HCT116 (cell line): ENCODE results near the gene SUFU. TPM values are rescaled to one million over a fixed set of nuclear protein-coding genes. Genes with fewer than 3 reads are reported as not detected.

Experiments used
- ATAC-seq: fragments of 200-7000 bp; cut with Tn5 transposase; 2 replicates; pipeline ENCODE4 v1.9.1; 2020; ENCODE audit warnings: mild to moderate bottlenecking, moderate library complexity
- BruUV-seq: library from RNA; stranded (reverse); fragments of 400-500 nt; replicated peaks from 2 replicates; lab custom pipeline; 2021; lab: Mats Ljungman, UMichigan
- CTCF ChIA-PET: fragments of 300-600 bp; sonication (Branson Sonifier 250); formaldehyde crosslinking; loops from one replicate; lab custom pipeline; 2021; ENCODE audit warnings: antibody characterized with exemption; lab: Charles Lee
- POLR2A ChIA-PET: fragments of 300-600, 350-600 bp; sonication (Branson Sonifier 250); formaldehyde crosslinking; loops from one replicate; lab custom pipeline; 2021; ENCODE audit warnings: antibody characterized with exemption; lab: Charles Lee
- RAD21 ChIA-PET, 2 experiments: fragments of 300-600 bp; sonication (Branson Sonifier 250); formaldehyde crosslinking; loops; one replicate each; lab custom pipeline; 2023; ENCODE audit warnings: low total read pairs in 2 of 2; ENCODE audit not compliant: uncharacterized antibody in 2 of 2, unreplicated experiment in 2 of 2, low non-redundant PET in 1 of 2; lab: Charles Lee
- DNase-seq: peaks from one replicate; pipeline ENCODE4 v3.0.0-alpha.2; 2010; ENCODE audit warnings: low read depth, low spot score
- H2AFZ ChIP-seq: fragments of 200-600 bp; shearing (Covaris generic), sonication (generic); 2 replicates; pipeline ENCODE4 v1.6.1; 2017; ENCODE audit warnings: low read depth, mixed run types, mixed read lengths, antibody characterized with exemption, low read length; ENCODE audit not compliant: poor library complexity, severe bottlenecking
- H3K27ac ChIP-seq: 2 replicates; pipeline ENCODE4 v1.5.1; 2012; ENCODE audit warnings: low read depth, low read length
- H3K27me3 ChIP-seq: fragments of 200-600 bp; sonication (generic); 2 replicates; pipeline ENCODE4 v1.6.1; 2016; ENCODE audit warnings: mixed run types, low read length, mixed read lengths; ENCODE audit not compliant: insufficient read depth
- H3K36me3 ChIP-seq, 2 experiments: fragments of 200-500 bp in 1 of 2; fragments of 200-600 bp in 1 of 2; sonication (Bioruptor generic) in 1 of 2; sonication (generic) in 1 of 2; 2 replicates each; pipeline versions ENCODE4 v1.5.1 to v1.6.1; 2014 to 2016; ENCODE audit warnings: low read length in 2 of 2, inconsistent platforms in 1 of 2, mixed read lengths in 1 of 2, mixed run types in 1 of 2; ENCODE audit not compliant: insufficient read depth in 2 of 2, control insufficient read depth in 1 of 2
- H3K4me1 ChIP-seq, 2 experiments: fragments of 200-600 bp in 1 of 2; sonication (generic) in 1 of 2; 2 replicates each; pipeline versions ENCODE4 v1.5.1 to v1.6.1; 2012 to 2017; ENCODE audit warnings: low read length in 2 of 2, inconsistent platforms in 1 of 2, mild to moderate bottlenecking in 1 of 2, mixed read lengths in 1 of 2, mixed run types in 1 of 2, moderate library complexity in 1 of 2; ENCODE audit not compliant: insufficient read depth in 2 of 2, control insufficient read depth in 1 of 2
- H3K4me2 ChIP-seq: fragments of 200-600 bp; sonication (generic); 2 replicates; pipeline ENCODE4 v1.6.1; 2017; ENCODE audit warnings: mixed run types, low read length, mixed read lengths
- H3K4me3 ChIP-seq, 2 experiments: fragments of 200-600 bp in 1 of 2; sonication (generic) in 1 of 2; replicated peaks in 1 of 2; 2 replicates each; pipeline ENCODE4 v1.5.1; 2011 to 2016; ENCODE audit warnings: low read length in 2 of 2, control low read depth in 1 of 2, low read depth in 1 of 2, mild to moderate bottlenecking in 1 of 2, mixed read lengths in 1 of 2, mixed run types in 1 of 2
- H3K79me2 ChIP-seq: fragments of 200-600 bp; sonication (generic); 2 replicates; pipeline ENCODE4 v1.6.1; 2017; ENCODE audit warnings: mild to moderate bottlenecking, mixed run types, low read length, moderate library complexity, mixed read lengths; ENCODE audit not compliant: insufficient read depth
- H3K9ac ChIP-seq: fragments of 200-600 bp; sonication (generic); 2 replicates; pipeline ENCODE4 v1.6.1; 2016; ENCODE audit warnings: low read length, mixed read lengths
- H3K9me2 ChIP-seq: fragments of 200-600 bp; sonication (generic), shearing (Covaris generic); 2 replicates; pipeline ENCODE4 v1.6.1; 2017; ENCODE audit warnings: mixed run types, mild to moderate bottlenecking, moderate library complexity; ENCODE audit not compliant: insufficient read depth
- H3K9me3 ChIP-seq, 2 experiments: fragments of 200-500 bp in 1 of 2; fragments of 200-600 bp in 1 of 2; sonication (Bioruptor generic) in 1 of 2; sonication (generic) in 1 of 2; 2 replicates each; pipeline ENCODE4 v1.6.1; 2014 to 2017; ENCODE audit warnings: low read length in 2 of 2, mixed read lengths in 2 of 2, inconsistent platforms in 1 of 2, low read depth in 1 of 2, mild to moderate bottlenecking in 1 of 2, mixed run types in 1 of 2, moderate library complexity in 1 of 2; ENCODE audit not compliant: control insufficient read depth in 1 of 2, insufficient read depth in 1 of 2
- H4K20me1 ChIP-seq: fragments of 200-600 bp; sonication (generic), shearing (Covaris generic); 2 replicates; pipeline ENCODE4 v1.6.1; 2017; ENCODE audit warnings: mixed run types, mild to moderate bottlenecking, moderate library complexity; ENCODE audit not compliant: insufficient read depth
- CEBPB ChIP-seq: IDR thresholded peaks from 2 replicates; pipeline ENCODE4 v1.6.1; 2012; ENCODE audit warnings: low read depth
- CTCF ChIP-seq, 3 experiments: fragments of 200-600 bp in 1 of 3; sonication (generic) in 1 of 3; IDR thresholded peaks in 2 of 3; conservative IDR thresholded peaks in 1 of 3; 2 replicates each; pipeline ENCODE4 v1.5.1; 2012 to 2017; ENCODE audit warnings: low read depth in 2 of 3, low read length in 2 of 3, antibody characterized with exemption in 1 of 3, borderline replicate concordance in 1 of 3, control low read depth in 1 of 3, mild to moderate bottlenecking in 1 of 3, mixed read lengths in 1 of 3, mixed run types in 1 of 3, moderate library complexity in 1 of 3; ENCODE audit not compliant: insufficient read depth in 1 of 3
- ELF1 ChIP-seq: IDR thresholded peaks from 2 replicates; pipeline ENCODE4 v1.6.1; 2012; ENCODE audit warnings: low read depth, borderline replicate concordance
- EZH2 ChIP-seq: fragments of 200-600 bp; sonication (generic); IDR thresholded peaks from 2 replicates; pipeline ENCODE4 v1.6.1; 2017; ENCODE audit warnings: antibody characterized with exemption, mixed run types
- EZH2phosphoT487 ChIP-seq: fragments of 200-600 bp; IDR thresholded peaks from 2 replicates; pipeline ENCODE4 v1.6.1; 2018; ENCODE audit warnings: antibody characterized with exemption, borderline replicate concordance
- FOSL1 ChIP-seq: IDR thresholded peaks from 2 replicates; pipeline ENCODE4 v1.6.1; 2012; ENCODE audit warnings: low read depth
- JUND ChIP-seq: IDR thresholded peaks from 2 replicates; pipeline ENCODE4 v1.6.1; 2012
- POLR2A ChIP-seq: IDR thresholded peaks from 2 replicates; pipeline ENCODE4 v1.7.0; 2011; ENCODE audit warnings: borderline replicate concordance; ENCODE audit not compliant: insufficient read depth, insufficient read length; ENCODE audit errors: extremely low read depth
- RAD21 ChIP-seq: IDR thresholded peaks from 2 replicates; pipeline ENCODE4 v1.6.1; 2012; ENCODE audit warnings: low read depth, mild to moderate bottlenecking
- REST ChIP-seq: IDR thresholded peaks from 2 replicates; pipeline ENCODE4 v1.6.1; 2012; ENCODE audit warnings: low read depth
- YY1 ChIP-seq: IDR thresholded peaks from 2 replicates; pipeline ENCODE4 v1.6.1; 2011; ENCODE audit warnings: low read length, low read depth, moderate library complexity, mild to moderate bottlenecking; ENCODE audit not compliant: insufficient replicate concordance; ENCODE audit errors: extremely low read depth
- ZFX ChIP-seq: fragments of 450-650 bp; IDR thresholded peaks from 2 replicates; pipeline ENCODE4 v1.6.1; 2017
- ZNF274 ChIP-seq: fragments of 200-500 bp; sonication (Bioruptor generic); IDR thresholded peaks from 2 replicates; pipeline ENCODE4 v1.6.1; 2014; ENCODE audit warnings: mild to moderate bottlenecking, low read depth, low read length, inconsistent platforms
- intact Hi-C: fragments of 100-400 bp; cut with micrococcal nuclease; formaldehyde crosslinking; loops from 2 replicates; pipeline ENCODE4 v1.10.0; 2022
- total RNA-seq: library from RNA; stranded (reverse); gene quantifications from one replicate; pipeline ENCODE4 v1.2.1, GENCODE V29; 2021; ENCODE audit not compliant: unreplicated experiment
- TF ChIP-seq, protein P1 (sequence below): IDR thresholded peaks from 2 replicates; pipeline ENCODE4 v1.6.1; 2012
- TF ChIP-seq, protein P2 (sequence below): IDR thresholded peaks from 2 replicates; pipeline ENCODE4 v1.6.1; 2012

SUFU gene
- total RNA-seq, 1 experiment from 2014 or later: 18.8 TPM

- ChIA-PET RAD21 (no interaction called here), CTCF (no interaction called here), POLR2A (no interaction called here)
- H3K9me2 ChIP-seq: no peaks in the 10 kb centered on the region
- H3K4me3 ChIP-seq: no peak overlapping the region
- H3K4me2 ChIP-seq: no peak overlapping the region
- H3K27me3 ChIP-seq: no peaks in the 10 kb centered on the region
- no peak for ATAC-seq
- H3K9ac ChIP-seq: no peak overlapping the region
- no peak overlapping the region for H3K27ac ChIP-seq
- no peaks in the 10 kb centered on the region for H3K79me2 ChIP-seq
- DNase-seq: no peak
- no peaks in the 10 kb centered on the region for H3K9me3 ChIP-seq
- H2AFZ ChIP-seq: no peak overlapping the region
- no TSS peak for BruUV-seq
- no peaks in the 10 kb centered on the region for H3K4me1 ChIP-seq
- H4K20me1 ChIP-seq: no peaks in the 10 kb centered on the region
- H3K36me3 ChIP-seq: peaks cover 70 to 71% of the 10 kb centered on the region in 2 experiments; a peak in 3 of 4 replicates
- intact Hi-C loops: no loop called here
- no peak for TF ChIP-seq ZFX
- TF ChIP-seq CTCF (IDR thresholded peaks at IDR 0.05 in 2 of 3, conservative IDR thresholded peaks at IDR 0.05 in 1 of 3; ENCODE audit: borderline replicate concordance in 1 of 3, insufficient read depth in 1 of 3, low read depth in 2 of 3, low read length in 2 of 3): no peak
- TF ChIP-seq POLR2A: no peak
- TF ChIP-seq JUND: no peak
- TF ChIP-seq ZNF274: no peak
- TF ChIP-seq, protein P1, sequence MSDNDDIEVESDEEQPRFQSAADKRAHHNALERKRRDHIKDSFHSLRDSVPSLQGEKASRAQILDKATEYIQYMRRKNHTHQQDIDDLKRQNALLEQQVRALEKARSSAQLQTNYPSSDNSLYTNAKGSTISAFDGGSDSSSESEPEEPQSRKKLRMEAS: no peak
- TF ChIP-seq FOSL1: no peak
- no peak for TF ChIP-seq ELF1
- no peak for TF ChIP-seq RAD21
- no peak for TF ChIP-seq EZH2
- no peak for TF ChIP-seq EZH2phosphoT487
- TF ChIP-seq CEBPB: no peak
- no peak for TF ChIP-seq YY1
- TF ChIP-seq, protein P2, sequence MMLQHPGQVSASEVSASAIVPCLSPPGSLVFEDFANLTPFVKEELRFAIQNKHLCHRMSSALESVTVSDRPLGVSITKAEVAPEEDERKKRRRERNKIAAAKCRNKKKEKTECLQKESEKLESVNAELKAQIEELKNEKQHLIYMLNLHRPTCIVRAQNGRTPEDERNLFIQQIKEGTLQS: no peak
- no peak for TF ChIP-seq REST
Measured at GRCh38 chr10:102484021-102484420, 19.8 kb upstream of the SUFU start.
